Neural progenitor cell (in vitro differentiated cells): ENCODE results near the gene GREM1. TPM values are rescaled to one million over a fixed set of nuclear protein-coding genes. Genes with fewer than 3 reads are reported as not detected.
A peak's percentile ranks its signal among the peaks of the same experiment; 100 is the strongest.

Source experiments
- DNase-seq: peaks from one replicate; pipeline ENCODE4 v3.0.0-alpha.2; 2016; ENCODE audit warnings: low spot score
- H2AFZ ChIP-seq: fragments of 200-600 bp; sonication (generic); replicated peaks from 2 replicates; pipeline ENCODE4 v1.6.1; 2016; ENCODE audit warnings: antibody characterized with exemption
- H3F3A ChIP-seq: fragments of 200-600 bp; sonication (generic); 2 replicates; pipeline ENCODE4 v1.6.1; 2016; ENCODE audit warnings: antibody characterized with exemption, low read depth
- H3K27ac ChIP-seq: fragments of 200-600 bp; sonication (generic); 2 replicates; pipeline ENCODE4 v1.5.1; 2016; ENCODE audit warnings: mild to moderate bottlenecking
- H3K27me3 ChIP-seq: fragments of 200-600 bp; sonication (generic); 2 replicates; pipeline ENCODE4 v1.6.1; 2016; ENCODE audit warnings: mild to moderate bottlenecking, moderate library complexity
- H3K36me3 ChIP-seq: fragments of 200-600 bp; sonication (generic); 2 replicates; pipeline ENCODE4 v1.5.1; 2016
- H3K4me1 ChIP-seq: fragments of 200-600 bp; sonication (generic); 2 replicates; pipeline ENCODE4 v1.6.1; 2016; ENCODE audit warnings: mixed run types
- H3K4me2 ChIP-seq: fragments of 200-600 bp; sonication (generic); 2 replicates; pipeline ENCODE4 v1.6.1; 2016
- H3K4me3 ChIP-seq: fragments of 200-600 bp; sonication (generic); 2 replicates; pipeline ENCODE4 v1.5.1; 2016
- H3K79me2 ChIP-seq: fragments of 200-600 bp; sonication (generic); 2 replicates; pipeline ENCODE4 v1.6.1; 2016; ENCODE audit warnings: low read depth
- H3K9ac ChIP-seq: fragments of 200-600 bp; sonication (generic); 2 replicates; pipeline ENCODE4 v1.6.1; 2016
- H3K9me3 ChIP-seq: fragments of 200-600 bp; sonication (generic); 2 replicates; pipeline ENCODE4 v1.5.1; 2016; ENCODE audit warnings: low read depth
- H4K20me1 ChIP-seq: fragments of 200-600 bp; sonication (generic); 2 replicates; pipeline ENCODE4 v1.6.1; 2016; ENCODE audit warnings: low read depth
- H3K27ac Mint-ChIP-seq: 3 replicates; pipeline ENCODE4 v1.8.0; 2021; ENCODE audit warnings: mixed read lengths
- H3K27me3 Mint-ChIP-seq: 2 replicates; pipeline ENCODE4 v1.8.0; 2022; ENCODE audit warnings: low read depth, mild to moderate bottlenecking, inconsistent platforms, moderate library complexity, mixed read lengths; ENCODE audit not compliant: insufficient read depth
- H3K36me3 Mint-ChIP-seq: 3 replicates; pipeline ENCODE4 v1.8.0; 2021; ENCODE audit warnings: mixed read lengths
- H3K4me1 Mint-ChIP-seq: 3 replicates; pipeline ENCODE4 v1.8.0; 2021; ENCODE audit warnings: mixed read lengths
- H3K4me3 Mint-ChIP-seq: 3 replicates; pipeline ENCODE4 v1.8.0; 2021; ENCODE audit warnings: mild to moderate bottlenecking, moderate library complexity, mixed read lengths
- H3K9me3 Mint-ChIP-seq: 3 replicates; pipeline ENCODE4 v1.8.0; 2020; ENCODE audit warnings: mixed read lengths
- EZH2 ChIP-seq: fragments of 200-600 bp; sonication (generic); IDR thresholded peaks from 2 replicates; pipeline ENCODE4 v1.6.1; 2017; ENCODE audit warnings: antibody characterized with exemption, mild to moderate bottlenecking, moderate library complexity
- EZH2phosphoT487 ChIP-seq: fragments of 200-600 bp; sonication (generic); IDR thresholded peaks from 2 replicates; pipeline ENCODE4 v1.6.1; 2017; ENCODE audit warnings: antibody characterized with exemption
- total RNA-seq: library from RNA; depleted of rRNA; stranded (reverse); fragments of >200 nt; gene quantifications from 2 replicates; pipeline ENCODE4 v1.2.3, GENCODE V29; 2015; ENCODE audit warnings: low replicate concordance
- TF ChIP-seq, protein P1 (sequence below): fragments of 200-600 bp; sonication (generic); IDR thresholded peaks from 2 replicates; pipeline ENCODE4 v1.5.1; 2017; ENCODE audit warnings: antibody characterized with exemption, mild to moderate bottlenecking

The GREM1 gene
- total RNA-seq, 1 donor from 2014 or later: 4.4 TPM

DNA sequence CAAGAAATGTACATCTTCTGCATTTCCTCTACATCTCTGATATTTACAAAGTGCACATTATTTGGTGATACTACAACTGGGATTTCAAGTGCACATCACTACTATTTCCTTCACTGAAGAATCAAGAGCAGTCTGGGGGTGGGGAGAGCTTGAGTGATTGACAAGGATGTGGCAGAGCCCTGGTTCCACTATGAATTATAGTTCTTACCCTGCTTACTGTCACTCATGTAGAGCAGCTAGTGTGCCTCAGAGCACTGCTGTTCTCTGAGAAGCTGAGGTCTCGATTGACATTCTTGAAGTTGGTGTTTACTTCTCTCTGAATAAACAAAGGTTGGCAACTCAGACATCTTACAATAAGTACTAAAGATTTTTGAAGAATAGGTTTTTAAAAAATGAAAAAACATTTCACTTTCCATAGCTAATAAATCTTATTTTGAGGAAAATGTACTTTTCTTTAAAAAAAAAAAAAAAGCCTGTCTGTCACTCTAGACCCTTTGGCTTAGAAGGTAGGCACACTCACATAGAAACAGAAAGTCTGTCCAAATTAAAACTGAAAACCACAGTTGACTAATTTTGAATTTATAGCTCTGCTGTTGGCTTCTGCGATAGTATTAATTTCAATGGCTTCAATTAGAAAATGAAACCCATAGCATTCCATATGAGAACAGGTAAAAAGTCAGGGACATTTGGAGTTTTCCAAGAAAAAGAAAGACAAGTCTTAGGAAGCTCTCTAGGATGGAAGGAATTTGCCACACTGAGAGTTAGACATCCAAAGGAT lies 5.6 kb downstream of the GREM1 start:
- TF ChIP-seq, protein P1, sequence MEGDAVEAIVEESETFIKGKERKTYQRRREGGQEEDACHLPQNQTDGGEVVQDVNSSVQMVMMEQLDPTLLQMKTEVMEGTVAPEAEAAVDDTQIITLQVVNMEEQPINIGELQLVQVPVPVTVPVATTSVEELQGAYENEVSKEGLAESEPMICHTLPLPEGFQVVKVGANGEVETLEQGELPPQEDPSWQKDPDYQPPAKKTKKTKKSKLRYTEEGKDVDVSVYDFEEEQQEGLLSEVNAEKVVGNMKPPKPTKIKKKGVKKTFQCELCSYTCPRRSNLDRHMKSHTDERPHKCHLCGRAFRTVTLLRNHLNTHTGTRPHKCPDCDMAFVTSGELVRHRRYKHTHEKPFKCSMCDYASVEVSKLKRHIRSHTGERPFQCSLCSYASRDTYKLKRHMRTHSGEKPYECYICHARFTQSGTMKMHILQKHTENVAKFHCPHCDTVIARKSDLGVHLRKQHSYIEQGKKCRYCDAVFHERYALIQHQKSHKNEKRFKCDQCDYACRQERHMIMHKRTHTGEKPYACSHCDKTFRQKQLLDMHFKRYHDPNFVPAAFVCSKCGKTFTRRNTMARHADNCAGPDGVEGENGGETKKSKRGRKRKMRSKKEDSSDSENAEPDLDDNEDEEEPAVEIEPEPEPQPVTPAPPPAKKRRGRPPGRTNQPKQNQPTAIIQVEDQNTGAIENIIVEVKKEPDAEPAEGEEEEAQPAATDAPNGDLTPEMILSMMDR: no peak
- no peak for TF ChIP-seq EZH2phosphoT487
- no peak for TF ChIP-seq EZH2
- no peak for DNase-seq
- Histone ChIP-seq H3K4me1 (peaks cover 18% of the 10 kb centered on the region), H3K4me2 (no peak overlapping the region), H3K36me3 (no peaks in the 10 kb centered on the region), H3K27me3 (peaks cover 39% of the 10 kb centered on the region), H3K9ac (no peak overlapping the region), H3K4me3 (no peak overlapping the region), H3K79me2 (peaks cover 9% of the 10 kb centered on the region), H3K9me3 (peaks cover 5% of the 10 kb centered on the region), H3K27ac (no peak overlapping the region), H2AFZ (no peak overlapping the region), H4K20me1 (peaks cover 5% of the 10 kb centered on the region), H3F3A (peaks cover 21% of the 10 kb centered on the region)
- Mint-ChIP-seq H3K27ac (no peak overlapping the region), H3K4me1 (peaks cover 12% of the 10 kb centered on the region), H3K27me3 (peaks cover 28% of the 10 kb centered on the region), H3K9me3 (peaks cover 18% of the 10 kb centered on the region), H3K36me3 (peaks cover 5% of the 10 kb centered on the region), H3K4me3 (no peak overlapping the region)

DNA sequence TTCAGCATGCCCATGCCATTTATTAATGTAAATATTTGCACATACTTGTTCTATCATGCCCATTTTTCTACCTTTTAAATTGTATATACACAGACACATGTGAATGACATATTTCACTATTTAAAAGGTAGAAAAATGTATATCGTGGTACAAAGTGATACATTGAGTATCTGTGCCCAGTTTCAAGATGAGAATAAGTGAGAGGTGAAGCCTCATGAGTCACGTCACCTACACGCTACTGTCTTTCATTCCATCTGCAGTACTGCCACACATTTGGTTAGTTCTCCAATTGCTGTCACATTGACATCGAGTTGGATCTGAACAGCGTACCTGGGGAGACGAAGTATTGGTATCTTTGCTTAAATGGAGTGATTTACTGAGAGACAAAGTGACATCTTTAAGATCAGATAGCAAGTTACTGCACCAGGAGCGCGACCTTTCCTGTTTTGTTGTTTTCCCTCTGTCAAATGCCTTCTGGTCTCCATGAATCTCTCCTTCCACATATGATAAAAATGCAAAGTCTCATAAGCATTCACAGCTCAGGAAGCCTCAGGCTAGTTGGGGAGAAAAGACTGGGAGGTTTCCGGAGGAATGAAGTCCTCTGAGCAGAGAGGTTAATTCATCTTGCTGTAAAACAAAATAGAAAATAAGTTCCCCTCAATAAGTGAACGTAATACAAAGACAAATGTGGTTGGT lies 12.0 kb downstream of the GREM1 start:
- H3K27ac Mint-ChIP-seq: no peak overlapping the region
- TF ChIP-seq EZH2 (no peak), EZH2phosphoT487 (no peak)
- TF ChIP-seq, protein P1: no peak
- Histone ChIP-seq H3K4me2 (no peak overlapping the region), H3K27me3 (no peaks in the 10 kb centered on the region), H2AFZ (no peak overlapping the region), H4K20me1 (no peaks in the 10 kb centered on the region), H3K36me3 (no peaks in the 10 kb centered on the region), H3F3A (no peaks in the 10 kb centered on the region), H3K4me1 (peaks cover 6% of the 10 kb centered on the region), H3K27ac (no peak overlapping the region), H3K9ac (no peak overlapping the region), H3K9me3 (peaks cover 5% of the 10 kb centered on the region), H3K79me2 (no peaks in the 10 kb centered on the region), H3K4me3 (no peak overlapping the region)
- DNase-seq: no peak
- H3K27me3 Mint-ChIP-seq: no peaks in the 10 kb centered on the region
- no peak overlapping the region for H3K4me3 Mint-ChIP-seq
- H3K4me1 Mint-ChIP-seq: no peaks in the 10 kb centered on the region
- peaks cover 25% of the 10 kb centered on the region for H3K9me3 Mint-ChIP-seq
- peaks cover 7% of the 10 kb centered on the region for H3K36me3 Mint-ChIP-seq

DNA sequence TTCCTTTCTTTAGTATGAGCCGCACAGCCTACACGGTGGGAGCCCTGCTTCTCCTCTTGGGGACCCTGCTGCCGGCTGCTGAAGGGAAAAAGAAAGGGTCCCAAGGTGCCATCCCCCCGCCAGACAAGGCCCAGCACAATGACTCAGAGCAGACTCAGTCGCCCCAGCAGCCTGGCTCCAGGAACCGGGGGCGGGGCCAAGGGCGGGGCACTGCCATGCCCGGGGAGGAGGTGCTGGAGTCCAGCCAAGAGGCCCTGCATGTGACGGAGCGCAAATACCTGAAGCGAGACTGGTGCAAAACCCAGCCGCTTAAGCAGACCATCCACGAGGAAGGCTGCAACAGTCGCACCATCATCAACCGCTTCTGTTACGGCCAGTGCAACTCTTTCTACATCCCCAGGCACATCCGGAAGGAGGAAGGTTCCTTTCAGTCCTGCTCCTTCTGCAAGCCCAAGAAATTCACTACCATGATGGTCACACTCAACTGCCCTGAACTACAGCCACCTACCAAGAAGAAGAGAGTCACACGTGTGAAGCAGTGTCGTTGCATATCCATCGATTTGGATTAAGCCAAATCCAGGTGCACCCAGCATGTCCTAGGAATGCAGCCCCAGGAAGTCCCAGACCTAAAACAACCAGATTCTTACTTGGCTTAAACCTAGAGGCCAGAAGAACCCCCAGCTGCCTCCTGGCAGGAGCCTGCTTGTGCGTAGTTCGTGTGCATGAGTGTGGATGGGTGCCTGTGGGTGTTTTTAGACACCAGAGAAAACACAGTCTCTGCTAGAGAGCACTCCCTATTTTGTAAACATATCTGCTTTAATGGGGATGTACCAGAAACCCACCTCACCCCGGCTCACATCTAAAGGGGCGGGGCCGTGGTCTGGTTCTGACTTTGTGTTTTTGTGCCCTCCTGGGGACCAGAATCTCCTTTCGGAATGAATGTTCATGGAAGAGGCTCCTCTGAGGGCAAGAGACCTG lies 13.2 kb downstream of the GREM1 start:
- H3K79me2 ChIP-seq: no peaks in the 10 kb centered on the region
- H3K27ac Mint-ChIP-seq: no peak overlapping the region
- TF ChIP-seq, protein P1: no peak
- TF ChIP-seq EZH2 (no peak), EZH2phosphoT487 (no peak)

More for the DNA sequence above, 13.2 kb downstream of the GREM1 start:
- H3K4me2 ChIP-seq: peak overlapping the region; percentile 25
- no peaks in the 10 kb centered on the region for H3K4me1 Mint-ChIP-seq
- no peaks in the 10 kb centered on the region for H3K36me3 ChIP-seq
- peaks cover 6% of the 10 kb centered on the region for H3K4me1 ChIP-seq
- no peaks in the 10 kb centered on the region for H3F3A ChIP-seq
- H3K27me3 Mint-ChIP-seq: no peaks in the 10 kb centered on the region
- H3K27ac ChIP-seq: no peak overlapping the region
- peaks cover 24% of the 10 kb centered on the region for H3K9me3 Mint-ChIP-seq
- peak; percentile 61 for DNase-seq
- H3K4me3 ChIP-seq: no peak overlapping the region
- H3K4me3 Mint-ChIP-seq: no peak overlapping the region
- peak overlapping the region; percentile 65 for H2AFZ ChIP-seq
- peaks cover 3% of the 10 kb centered on the region for H3K9me3 ChIP-seq
- H3K9ac ChIP-seq: no peak overlapping the region
- H3K27me3 ChIP-seq: no peaks in the 10 kb centered on the region
- H4K20me1 ChIP-seq: no peaks in the 10 kb centered on the region
- H3K36me3 Mint-ChIP-seq: peaks cover 7% of the 10 kb centered on the region
